ENCODE measurements around the gene TRIM65.

- TF ChIP-seq CTCF (IDR thresholded peaks at IDR 0.05; ENCODE audit: poor library complexity): peak; percentile 19
- TF ChIP-seq EZH2 (IDR thresholded peaks at IDR 0.05; ENCODE audit: borderline replicate concordance): no peak
These were observed 30.7 kb upstream of the TRIM65 start for GRCh38 chr17:75927286-75927922.

All from hepatocyte (in vitro differentiated cells).